Superior temporal gyrus (tissue), 1 donor: ENCODE measurements around the gene SEMA3A.
A peak's percentile ranks its signal among the peaks of the same experiment; 100 is the strongest.
"Not testable (repeated sequence)": the region's sequence is repeated elsewhere in the genome, so short reads cannot be mapped to it uniquely, and the experiment has no call there.

Source experiments
- DNase-seq: peaks from one replicate; pipeline ENCODE4 v3.0.0-alpha.2; 2016; ENCODE audit errors: extremely low spot score

The SEMA3A gene

GRCh38 chr7:84062489-84062901 lies 132.1 kb downstream of the SEMA3A start:
- DNase-seq = not testable (repeated sequence)

GRCh38 chr7:84060760-84061261 lies 133.8 kb downstream of the SEMA3A start:
- no peak for DNase-seq

- DNase-seq = no peak
Measured at GRCh38 chr7:84060000-84060399, 134.6 kb downstream of the SEMA3A start.

- no peak for DNase-seq
Measured at GRCh38 chr7:84058311-84059076, 136.1 kb downstream of the SEMA3A start.

GRCh38 chr7:84057576-84057975 lies 137.0 kb downstream of the SEMA3A start:
- no peak for DNase-seq

GRCh38 chr7:84055904-84056605 lies 138.5 kb downstream of the SEMA3A start:
- DNase-seq = no peak

- DNase-seq = not testable (repeated sequence)
Measured at GRCh38 chr7:84055199-84055598, 139.4 kb downstream of the SEMA3A start.

- no peak for DNase-seq
Measured at GRCh38 chr7:84049071-84049836, 145.3 kb downstream of the SEMA3A start.

GRCh38 chr7:84047085-84047484 lies 147.5 kb downstream of the SEMA3A start:
- no peak for DNase-seq

GRCh38 chr7:84044834-84045233 lies 149.8 kb downstream of the SEMA3A start:
- no peak for DNase-seq

GRCh38 chr7:84043661-84044191 lies 150.9 kb downstream of the SEMA3A start:
- DNase-seq = no peak

GRCh38 chr7:84042110-84042539 lies 152.5 kb downstream of the SEMA3A start:
- no peak for DNase-seq

GRCh38 chr7:84041649-84042048 lies 152.9 kb downstream of the SEMA3A start:
- DNase-seq = no peak

GRCh38 chr7:84040355-84040754 lies 154.2 kb downstream of the SEMA3A start:
- DNase-seq = peak; percentile 82

- no peak for DNase-seq
Measured at GRCh38 chr7:84039432-84039831, 155.2 kb downstream of the SEMA3A start.

GRCh38 chr7:84027678-84028077 lies 166.9 kb downstream of the SEMA3A start:
- no peak for DNase-seq

GRCh38 chr7:84025332-84025927 lies 169.2 kb downstream of the SEMA3A start:
- no peak for DNase-seq

- no peak for DNase-seq
Measured at GRCh38 chr7:84022684-84023308, 171.8 kb downstream of the SEMA3A start.

- no peak for DNase-seq
Measured at GRCh38 chr7:84022009-84022408, 172.6 kb downstream of the SEMA3A start.

GRCh38 chr7:84021292-84021908 lies 173.2 kb downstream of the SEMA3A start:
- no peak for DNase-seq

- DNase-seq = no peak
Measured at GRCh38 chr7:84017651-84018050, 176.9 kb downstream of the SEMA3A start.
